ENCODE data around the gene SPATS2L. TPM values are rescaled to one million over a fixed set of nuclear protein-coding genes. Genes with fewer than 3 reads are reported as not detected.

SPATS2L gene
- total RNA-seq, 4 donors from 2014 or later, result 99.0 to 142 (median 124) TPM

GRCh38 chr2:200262047-200262446 lies 44.4 kb upstream of the SPATS2L start:
- H3K27ac ChIP-seq, result no peak overlapping the region
- no peaks in the 10 kb centered on the region for H3K27me3 ChIP-seq
- H3K9me3 ChIP-seq, result no peaks in the 10 kb centered on the region
- H3K4me1 ChIP-seq, result no peaks in the 10 kb centered on the region
- H3K4me3 ChIP-seq, result no peak overlapping the region
- DNase-seq, result no peak
- TF ChIP-seq, protein P1, sequence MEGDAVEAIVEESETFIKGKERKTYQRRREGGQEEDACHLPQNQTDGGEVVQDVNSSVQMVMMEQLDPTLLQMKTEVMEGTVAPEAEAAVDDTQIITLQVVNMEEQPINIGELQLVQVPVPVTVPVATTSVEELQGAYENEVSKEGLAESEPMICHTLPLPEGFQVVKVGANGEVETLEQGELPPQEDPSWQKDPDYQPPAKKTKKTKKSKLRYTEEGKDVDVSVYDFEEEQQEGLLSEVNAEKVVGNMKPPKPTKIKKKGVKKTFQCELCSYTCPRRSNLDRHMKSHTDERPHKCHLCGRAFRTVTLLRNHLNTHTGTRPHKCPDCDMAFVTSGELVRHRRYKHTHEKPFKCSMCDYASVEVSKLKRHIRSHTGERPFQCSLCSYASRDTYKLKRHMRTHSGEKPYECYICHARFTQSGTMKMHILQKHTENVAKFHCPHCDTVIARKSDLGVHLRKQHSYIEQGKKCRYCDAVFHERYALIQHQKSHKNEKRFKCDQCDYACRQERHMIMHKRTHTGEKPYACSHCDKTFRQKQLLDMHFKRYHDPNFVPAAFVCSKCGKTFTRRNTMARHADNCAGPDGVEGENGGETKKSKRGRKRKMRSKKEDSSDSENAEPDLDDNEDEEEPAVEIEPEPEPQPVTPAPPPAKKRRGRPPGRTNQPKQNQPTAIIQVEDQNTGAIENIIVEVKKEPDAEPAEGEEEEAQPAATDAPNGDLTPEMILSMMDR (IDR thresholded peaks at IDR 0.05), result no peak
- no peak for TF ChIP-seq POLR2A (IDR thresholded peaks at IDR 0.05)
- no peaks in the 10 kb centered on the region for H3K36me3 ChIP-seq

DNA sequence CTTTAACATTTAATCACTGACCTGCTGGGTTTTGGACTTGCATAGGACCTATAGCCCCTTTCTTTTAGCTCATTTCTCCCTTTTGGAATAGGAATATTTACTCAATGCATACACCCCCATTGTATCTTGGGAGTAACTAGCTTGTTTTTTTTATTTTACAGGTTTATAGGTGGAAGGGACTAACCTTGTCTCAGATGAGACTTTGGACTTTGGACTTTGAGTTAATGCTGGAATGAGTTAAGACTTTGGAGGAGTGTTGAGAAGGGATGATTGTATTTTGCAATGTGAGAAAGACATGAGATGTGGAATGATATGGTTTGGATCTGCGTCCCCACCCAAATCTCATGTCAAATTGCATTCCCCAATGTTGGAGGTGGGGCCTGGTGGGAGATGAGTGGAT lies 43.2 kb upstream of the SPATS2L start:
- H3K4me1 ChIP-seq, result no peaks in the 10 kb centered on the region
- H3K4me3 ChIP-seq, result no peak overlapping the region
- no peaks in the 10 kb centered on the region for H3K36me3 ChIP-seq
- DNase-seq, result no peak
- H3K9me3 ChIP-seq, result no peaks in the 10 kb centered on the region
- no peak for TF ChIP-seq POLR2A (IDR thresholded peaks at IDR 0.05)
- TF ChIP-seq, protein P1 (IDR thresholded peaks at IDR 0.05), result no peak
- no peak overlapping the region for H3K27ac ChIP-seq
- H3K27me3 ChIP-seq, result no peaks in the 10 kb centered on the region

- Histone ChIP-seq H3K4me3 (no peak overlapping the region), H3K27ac (no peak overlapping the region), H3K27me3 (no peaks in the 10 kb centered on the region), H3K4me1 (no peaks in the 10 kb centered on the region), H3K36me3 (no peaks in the 10 kb centered on the region), H3K9me3 (no peaks in the 10 kb centered on the region)
- TF ChIP-seq, protein P1 (IDR thresholded peaks at IDR 0.05), result no peak
- TF ChIP-seq POLR2A (IDR thresholded peaks at IDR 0.05), result no peak
- no peak for DNase-seq
Observed at GRCh38 chr2:200264631-200265030, 41.9 kb upstream of the SPATS2L start.

GRCh38 chr2:200266406-200266805 lies 40.1 kb upstream of the SPATS2L start:
- H3K4me3 ChIP-seq, result no peak overlapping the region
- no peaks in the 10 kb centered on the region for H3K36me3 ChIP-seq
- H3K9me3 ChIP-seq, result no peaks in the 10 kb centered on the region
- H3K4me1 ChIP-seq, result no peaks in the 10 kb centered on the region
- no peak for DNase-seq
- no peak overlapping the region for H3K27ac ChIP-seq
- H3K27me3 ChIP-seq, result no peaks in the 10 kb centered on the region
- TF ChIP-seq, protein P1 (IDR thresholded peaks at IDR 0.05), result no peak
- no peak for TF ChIP-seq POLR2A (IDR thresholded peaks at IDR 0.05)

DNA sequence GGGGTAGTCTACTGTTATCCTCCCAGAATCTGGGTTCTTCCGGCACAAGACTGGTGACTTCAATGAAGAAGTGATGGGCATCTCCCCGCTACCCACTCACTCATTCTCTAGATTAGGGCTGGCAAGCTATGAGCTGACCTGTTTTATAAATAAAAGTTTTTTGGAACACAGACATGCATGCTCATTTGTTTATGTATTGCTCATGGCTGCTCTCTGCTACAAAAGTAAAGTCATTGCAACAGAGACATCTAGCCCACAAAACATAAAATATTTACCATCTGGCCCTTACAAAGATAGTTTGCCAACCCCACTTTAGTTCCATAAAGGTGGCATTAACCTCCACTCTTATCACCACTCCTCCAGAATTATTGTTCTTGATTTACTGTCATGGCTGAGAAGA lies 39.1 kb upstream of the SPATS2L start:
- no peak for TF ChIP-seq POLR2A (IDR thresholded peaks at IDR 0.05)
- TF ChIP-seq, protein P1 (IDR thresholded peaks at IDR 0.05), result no peak
- no peak overlapping the region for H3K4me3 ChIP-seq
- no peak overlapping the region for H3K27ac ChIP-seq
- H3K36me3 ChIP-seq, result no peaks in the 10 kb centered on the region
- no peaks in the 10 kb centered on the region for H3K9me3 ChIP-seq
- no peaks in the 10 kb centered on the region for H3K4me1 ChIP-seq
- DNase-seq, result no peak
- no peaks in the 10 kb centered on the region for H3K27me3 ChIP-seq

DNA sequence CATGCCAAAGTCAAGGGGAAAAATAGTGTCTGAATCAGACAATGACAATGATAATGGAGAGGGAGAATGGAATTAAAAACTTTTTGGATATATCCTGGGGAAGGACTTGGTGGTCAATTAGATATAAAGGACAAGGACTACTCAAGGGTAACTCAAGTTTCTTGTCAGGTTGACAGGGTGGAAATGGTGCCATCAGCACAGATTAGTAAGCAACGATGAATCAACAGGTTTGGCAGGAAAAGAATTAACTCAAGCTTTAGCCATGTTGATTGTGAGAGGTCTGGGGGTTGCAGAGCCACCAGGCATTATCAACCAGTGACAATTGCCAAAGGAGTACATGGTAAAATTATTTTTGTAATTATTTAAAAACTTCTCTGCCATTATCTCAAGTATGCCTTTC lies 35.8 kb upstream of the SPATS2L start:
- Histone ChIP-seq H3K36me3 (no peaks in the 10 kb centered on the region), H3K27ac (no peak overlapping the region), H3K9me3 (no peaks in the 10 kb centered on the region), H3K4me3 (no peak overlapping the region), H3K27me3 (no peaks in the 10 kb centered on the region), H3K4me1 (no peaks in the 10 kb centered on the region)
- no peak for DNase-seq
- TF ChIP-seq, protein P1 (IDR thresholded peaks at IDR 0.05), result no peak
- no peak for TF ChIP-seq POLR2A (IDR thresholded peaks at IDR 0.05)
